Right lobe of liver (tissue), 4 donors: ENCODE results near the gene OR13C9.
"Not testable (repeated sequence)": the region's sequence is repeated elsewhere in the genome, so short reads cannot be mapped to it uniquely, and the experiment has no call there.

Source experiments
- POLR2A ChIP-seq: fragments of 450-650 bp; IDR thresholded peaks from one replicate; pipeline ENCODE4 v1.6.1; 2017; ENCODE audit warnings: antibody characterized with exemption, mild to moderate bottlenecking
- TF ChIP-seq, protein P1 (sequence below), 4 donors: fragments of 200-600 bp in 3 of 4; fragments of 450-650 bp in 1 of 4; IDR thresholded peaks; one replicate each; pipeline versions ENCODE4 v1.5.1 to v1.8.0; 2016 to 2022; ENCODE audit warnings: antibody characterized with exemption in 4 of 4, mild to moderate bottlenecking in 2 of 4
- donor health status: DM: no; HTN: no; CAD: no.
- donor health status: DM: no; HTN: no; CAD: no.
- donor health status: DM: no; HTN: yes; CAD: no.

- TF ChIP-seq, protein P1, sequence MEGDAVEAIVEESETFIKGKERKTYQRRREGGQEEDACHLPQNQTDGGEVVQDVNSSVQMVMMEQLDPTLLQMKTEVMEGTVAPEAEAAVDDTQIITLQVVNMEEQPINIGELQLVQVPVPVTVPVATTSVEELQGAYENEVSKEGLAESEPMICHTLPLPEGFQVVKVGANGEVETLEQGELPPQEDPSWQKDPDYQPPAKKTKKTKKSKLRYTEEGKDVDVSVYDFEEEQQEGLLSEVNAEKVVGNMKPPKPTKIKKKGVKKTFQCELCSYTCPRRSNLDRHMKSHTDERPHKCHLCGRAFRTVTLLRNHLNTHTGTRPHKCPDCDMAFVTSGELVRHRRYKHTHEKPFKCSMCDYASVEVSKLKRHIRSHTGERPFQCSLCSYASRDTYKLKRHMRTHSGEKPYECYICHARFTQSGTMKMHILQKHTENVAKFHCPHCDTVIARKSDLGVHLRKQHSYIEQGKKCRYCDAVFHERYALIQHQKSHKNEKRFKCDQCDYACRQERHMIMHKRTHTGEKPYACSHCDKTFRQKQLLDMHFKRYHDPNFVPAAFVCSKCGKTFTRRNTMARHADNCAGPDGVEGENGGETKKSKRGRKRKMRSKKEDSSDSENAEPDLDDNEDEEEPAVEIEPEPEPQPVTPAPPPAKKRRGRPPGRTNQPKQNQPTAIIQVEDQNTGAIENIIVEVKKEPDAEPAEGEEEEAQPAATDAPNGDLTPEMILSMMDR (IDR thresholded peaks at IDR 0.05) = not testable (repeated sequence)
- not testable (repeated sequence) for TF ChIP-seq POLR2A
Observed at GRCh38 chr9:104625964-104626363, 8.0 kb upstream of the OR13C9 start.
